Measurements from ENCODE around the gene BRMS1L.

GRCh38 chr14:35829449-35829848 lies 3.3 kb downstream of the BRMS1L start:
- no peak for TF ChIP-seq CTCF (IDR thresholded peaks at IDR 0.05 in 4 of 5, conservative IDR thresholded peaks at IDR 0.05 in 1 of 5)
- no peak for TF ChIP-seq POLR2A (IDR thresholded peaks at IDR 0.05)
